BLaER1 treated with 17β-estradiol and CSF1 and Interleukin-3, amounts not matched to agents 10 nM and 100 nM (cell line): ENCODE results near the gene PXT1.
"Not testable (repeated sequence)": the region's sequence is repeated elsewhere in the genome, so short reads cannot be mapped to it uniquely, and the experiment has no call there.

Experiments used
- H3K27ac ChIP-seq, 11 experiments: shearing (Covaris generic); formaldehyde crosslinking; 2 replicates each; pipeline ENCODE4 v1.8.1; 2022
- H3K27me3 ChIP-seq, 11 experiments: shearing (Covaris generic); formaldehyde crosslinking; 2 replicates each; pipeline ENCODE4 v1.8.1; 2022
- H3K36me3 ChIP-seq, 11 experiments: shearing (Covaris generic); formaldehyde crosslinking; 2 replicates each; pipeline ENCODE4 v1.8.1; 2022
- H3K4me1 ChIP-seq, 10 experiments: shearing (Covaris generic); formaldehyde crosslinking; 2 replicates each; pipeline ENCODE4 v1.8.1; 2022
- H3K4me2 ChIP-seq, 11 experiments: shearing (Covaris generic); formaldehyde crosslinking; 2 replicates each; pipeline ENCODE4 v1.8.1; 2022
- H3K4me3 ChIP-seq, 10 experiments: shearing (Covaris generic); formaldehyde crosslinking; 2 replicates each; pipeline ENCODE4 v1.8.1; 2022
- H3K9ac ChIP-seq, 11 experiments: shearing (Covaris generic); formaldehyde crosslinking; 2 replicates each; pipeline ENCODE4 v1.8.1; 2022
- H3K9me3 ChIP-seq, 11 experiments: shearing (Covaris generic); formaldehyde crosslinking; replicated peaks in 1 of 11; 2 replicates each; pipeline ENCODE4 v1.8.1; 2022
- H4K20me1 ChIP-seq, 11 experiments: shearing (Covaris generic); formaldehyde crosslinking; 2 replicates each; pipeline ENCODE4 v1.8.1; 2022
- Cebpa-rat ChIP-seq, 11 experiments: shearing (Covaris generic); IDR thresholded peaks; 2 replicates each; pipeline ENCODE4 v1.8.1; 2022

PXT1 gene

DNA sequence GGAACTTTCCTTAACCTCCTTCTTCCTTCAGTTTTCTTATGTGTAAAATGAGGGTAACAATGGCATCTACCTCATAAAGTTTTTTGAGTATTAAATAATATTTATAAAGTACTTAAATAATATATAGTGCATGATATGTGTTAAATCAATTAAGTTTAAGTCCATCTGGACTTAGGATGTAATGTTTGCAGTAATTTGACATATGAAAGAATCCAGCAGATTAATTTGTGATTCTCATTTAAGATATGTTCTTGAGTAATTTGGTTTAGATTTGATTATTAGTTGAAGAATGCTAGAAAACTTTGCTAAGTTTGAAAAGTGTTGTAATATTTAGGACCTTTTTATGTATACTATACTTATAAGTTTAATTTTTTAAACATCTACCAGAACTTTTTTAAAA lies 18.3 kb upstream of the PXT1 start:
- peaks cover 0 to 32% (median 0%) of the 10 kb centered on the region in 10 experiments; a peak in 8 of 20 replicates for H3K4me1 ChIP-seq
- peaks cover 9 to 99% (median 54%) of the 10 kb centered on the region in 11 experiments; a peak in 16 of 22 replicates for H4K20me1 ChIP-seq
- no peak for TF ChIP-seq Cebpa-rat (IDR thresholded peaks at IDR 0.05)
- no peak overlapping the region for H3K27ac ChIP-seq
- H3K9ac ChIP-seq, result no peak overlapping the region
- H3K36me3 ChIP-seq, result peaks cover 20 to 64% (median 30%) of the 10 kb centered on the region in 11 experiments
- H3K4me3 ChIP-seq, result no peak overlapping the region
- peaks cover 0 to 7% (median 0%) of the 10 kb centered on the region in 11 experiments; a peak in 3 of 22 replicates for H3K9me3 ChIP-seq
- no peak overlapping the region for H3K4me2 ChIP-seq
- H3K27me3 ChIP-seq, result no peaks in the 10 kb centered on the region

DNA sequence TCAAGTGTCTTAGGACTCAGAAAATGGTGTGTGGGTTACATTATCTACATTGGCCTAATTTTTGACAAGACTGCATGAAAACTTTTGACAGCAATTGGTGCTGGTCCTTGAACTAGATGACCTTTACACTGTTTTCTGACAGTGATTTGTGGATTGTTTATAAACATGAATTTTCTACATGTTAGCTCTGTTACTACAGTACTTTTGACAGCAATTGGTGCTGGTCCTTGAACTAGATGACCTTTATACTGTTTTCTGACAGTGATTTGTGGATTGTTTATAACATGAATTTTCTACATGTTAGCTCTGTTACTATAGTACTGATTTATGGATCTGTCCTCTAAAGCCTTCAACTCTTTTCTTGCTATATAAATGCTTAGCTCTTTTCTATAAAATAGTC lies 16.8 kb upstream of the PXT1 start:
- H3K27me3 ChIP-seq, result no peaks in the 10 kb centered on the region
- peaks cover 28 to 73% (median 44%) of the 10 kb centered on the region in 11 experiments for H3K36me3 ChIP-seq
- no peak overlapping the region for H3K4me3 ChIP-seq
- TF ChIP-seq Cebpa-rat (IDR thresholded peaks at IDR 0.05), result no peak
- no peak overlapping the region for H3K4me2 ChIP-seq
- H4K20me1 ChIP-seq, result peaks cover 18 to 100% (median 58%) of the 10 kb centered on the region in 11 experiments; a peak in 16 of 22 replicates
- H3K9me3 ChIP-seq, result peaks cover 0 to 7% (median 0%) of the 10 kb centered on the region in 11 experiments; a peak in 3 of 22 replicates
- no peak overlapping the region for H3K27ac ChIP-seq
- H3K4me1 ChIP-seq, result peaks cover 0 to 32% (median 0%) of the 10 kb centered on the region in 10 experiments; a peak in 8 of 20 replicates
- no peak overlapping the region for H3K9ac ChIP-seq

DNA sequence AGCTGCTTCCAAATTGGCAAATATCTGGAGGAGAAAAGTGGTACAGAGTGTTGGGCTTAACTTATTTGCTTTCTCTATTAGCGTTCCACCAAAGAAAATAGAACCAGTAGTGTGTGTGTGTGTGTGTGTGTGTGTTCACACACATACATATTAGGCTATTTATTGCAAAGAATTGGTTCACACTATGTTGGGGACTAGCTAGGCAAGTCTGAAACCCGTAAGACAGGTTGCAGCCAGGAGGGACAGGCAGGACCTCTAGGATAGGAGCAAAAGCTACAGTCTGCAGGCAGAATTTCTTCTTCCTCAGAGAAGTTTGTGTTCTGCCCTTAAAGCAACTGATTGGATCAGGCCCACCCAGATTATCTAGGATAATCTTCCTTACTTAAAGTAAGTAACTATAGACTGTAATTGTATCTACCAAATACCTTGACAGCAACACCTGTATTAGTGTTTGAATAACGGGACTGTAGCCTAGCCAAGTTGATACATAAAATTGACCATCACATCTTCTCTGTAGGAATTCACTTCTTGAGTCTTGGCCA lies 12.9 kb upstream of the PXT1 start:
- Histone ChIP-seq H3K4me2 (no peak overlapping the region), H3K4me1 (peaks cover 0 to 10% (median 0%) of the 10 kb centered on the region in 10 experiments; a peak in 5 of 20 replicates), H3K9ac (no peak overlapping the region), H3K9me3 (no peaks in the 10 kb centered on the region; a peak in 1 of 22 replicates), H4K20me1 (peaks cover 18 to 100% (median 66%) of the 10 kb centered on the region in 11 experiments; a peak in 17 of 22 replicates), H3K4me3 (no peak overlapping the region), H3K27me3 (no peaks in the 10 kb centered on the region), H3K36me3 (peaks cover 43 to 82% (median 58%) of the 10 kb centered on the region in 11 experiments), H3K27ac (no peak overlapping the region)
- no peak for TF ChIP-seq Cebpa-rat (IDR thresholded peaks at IDR 0.05)

DNA sequence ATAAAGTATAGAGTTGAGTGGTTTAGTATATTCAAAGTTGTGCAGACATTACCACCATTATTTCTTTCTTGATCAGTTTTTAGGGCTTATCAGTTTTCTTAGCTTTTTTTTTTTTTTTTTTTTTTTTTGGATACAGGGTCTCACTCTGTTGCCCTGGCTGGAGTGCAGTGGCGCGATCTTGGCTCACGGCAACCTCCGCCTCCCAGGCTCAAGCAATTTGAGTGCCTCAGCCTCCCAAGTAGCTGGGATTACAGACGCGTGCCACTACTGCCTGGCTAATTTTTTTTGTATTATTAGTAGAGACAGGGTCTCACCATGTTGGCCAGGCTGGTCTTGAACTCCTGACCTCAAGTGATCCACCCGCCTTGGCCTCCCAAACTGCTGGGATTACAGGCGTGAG lies 10.2 kb upstream of the PXT1 start:
- H4K20me1 ChIP-seq, result peaks cover 18 to 88% (median 48%) of the 10 kb centered on the region in 11 experiments; a peak in 17 of 22 replicates
- H3K9ac ChIP-seq, H3K27ac ChIP-seq, H3K4me2 ChIP-seq, H3K27me3 ChIP-seq, H3K4me3 ChIP-seq: not testable (repeated sequence)
- peaks cover 0 to 10% (median 0%) of the 10 kb centered on the region in 10 experiments; a peak in 3 of 20 replicates for H3K4me1 ChIP-seq
- H3K36me3 ChIP-seq, result peaks cover 62 to 93% (median 76%) of the 10 kb centered on the region in 11 experiments
- H3K9me3 ChIP-seq, result peaks cover 14 to 19% (median 18%) of the 10 kb centered on the region in 11 experiments

- H3K9ac ChIP-seq, result not testable (repeated sequence)
- H3K36me3 ChIP-seq, result peaks cover 48 to 73% (median 59%) of the 10 kb centered on the region in 11 experiments
Measured at GRCh38 chr6:36449173-36449572, 6.5 kb upstream of the PXT1 start.

GRCh38 chr6:36445621-36446020 lies 3.0 kb upstream of the PXT1 start:
- Histone ChIP-seq H3K27me3 (no peaks in the 10 kb centered on the region), H3K9ac (peak overlapping the region in 1 of 11 experiments; percentile 27; a peak in 1 of 22 replicates), H3K4me3 (no peak overlapping the region), H3K36me3 (peaks cover 30 to 47% (median 34%) of the 10 kb centered on the region in 11 experiments), H3K27ac (no peak overlapping the region), H3K4me2 (peak overlapping the region; percentile 84 to 96 (median 94); a peak in 17 of 22 replicates), H4K20me1 (peaks cover 0 to 42% (median 17%) of the 10 kb centered on the region in 11 experiments; a peak in 12 of 22 replicates), H3K4me1 (peaks cover 31 to 43% (median 37%) of the 10 kb centered on the region in 10 experiments), H3K9me3 (peaks cover 14 to 30% (median 26%) of the 10 kb centered on the region in 11 experiments)
- TF ChIP-seq Cebpa-rat (IDR thresholded peaks at IDR 0.05), result no peak

More at GRCh38 chr6:36449173-36449572, 6.5 kb upstream of the PXT1 start:
- not testable (repeated sequence) for H3K4me3 ChIP-seq, H3K27me3 ChIP-seq, H3K27ac ChIP-seq, H3K4me2 ChIP-seq
- H3K4me1 ChIP-seq, result peaks cover 9 to 25% (median 16%) of the 10 kb centered on the region in 10 experiments
- peaks cover 0 to 77% (median 34%) of the 10 kb centered on the region in 11 experiments; a peak in 17 of 22 replicates for H4K20me1 ChIP-seq
- H3K9me3 ChIP-seq, result peaks cover 14 to 30% (median 26%) of the 10 kb centered on the region in 11 experiments

- H3K4me1 ChIP-seq, result peaks cover 33 to 48% (median 39%) of the 10 kb centered on the region in 10 experiments
Measured at GRCh38 chr6:36444470-36444869, 1.8 kb upstream of the PXT1 start.

GRCh38 chr6:36443471-36444428 lies 1.1 kb upstream of the PXT1 start:
- H3K4me3 ChIP-seq, result peak overlapping the region; percentile 80 to 99 (median 88)
- H3K4me2 ChIP-seq, result peak overlapping the region; percentile 84 to 96 (median 94)
- peaks cover 0 to 26% (median 11%) of the 10 kb centered on the region in 11 experiments; a peak in 11 of 22 replicates for H4K20me1 ChIP-seq
- H3K9ac ChIP-seq, result peak overlapping the region; percentile 92 to 97 (median 94)
- peaks cover 19 to 37% (median 25%) of the 10 kb centered on the region in 11 experiments for H3K36me3 ChIP-seq
- H3K4me1 ChIP-seq, result peaks cover 33 to 51% (median 39%) of the 10 kb centered on the region in 10 experiments
- H3K9me3 ChIP-seq, result peaks cover 6 to 20% (median 17%) of the 10 kb centered on the region in 11 experiments
- no peak for TF ChIP-seq Cebpa-rat (IDR thresholded peaks at IDR 0.05)
- H3K27me3 ChIP-seq, result no peaks in the 10 kb centered on the region
- peak overlapping the region; percentile 86 to 97 (median 95) for H3K27ac ChIP-seq

More at GRCh38 chr6:36444470-36444869, 1.8 kb upstream of the PXT1 start:
- H3K27ac ChIP-seq, result peak overlapping the region in 9 of 11 experiments; percentile 93 to 97 (median 95); a peak in 13 of 22 replicates
- H3K4me2 ChIP-seq, result peak overlapping the region; percentile 84 to 96 (median 94)
- H3K27me3 ChIP-seq, result no peaks in the 10 kb centered on the region
- peaks cover 0 to 33% (median 11%) of the 10 kb centered on the region in 11 experiments; a peak in 11 of 22 replicates for H4K20me1 ChIP-seq
- peaks cover 26 to 45% (median 32%) of the 10 kb centered on the region in 11 experiments for H3K36me3 ChIP-seq
- H3K9me3 ChIP-seq, result peaks cover 14 to 27% (median 24%) of the 10 kb centered on the region in 11 experiments
- TF ChIP-seq Cebpa-rat (IDR thresholded peaks at IDR 0.05), result no peak
- H3K9ac ChIP-seq, result peak overlapping the region; percentile 92 to 97 (median 94); a peak in 20 of 22 replicates
- peak overlapping the region; percentile 80 to 99 (median 88) for H3K4me3 ChIP-seq
